ENCODE results near the gene SRC.

SRC gene

GRCh38 chr20:37416100-37416847 lies 70.3 kb downstream of the SRC start:
- DNase-seq: no peak

- no peak for DNase-seq
Observed at GRCh38 chr20:37416848-37417616, 71.1 kb downstream of the SRC start.

- no peak for DNase-seq
Observed at GRCh38 chr20:37417617-37418467, 71.9 kb downstream of the SRC start.

GRCh38 chr20:37418591-37419109 lies 72.7 kb downstream of the SRC start:
- DNase-seq: no peak

GRCh38 chr20:37419307-37419706 lies 73.4 kb downstream of the SRC start:
- DNase-seq: no peak

- no peak for DNase-seq
Observed at GRCh38 chr20:37419774-37420542, 74.0 kb downstream of the SRC start.

GRCh38 chr20:37420610-37421009 lies 74.7 kb downstream of the SRC start:
- no peak for DNase-seq

GRCh38 chr20:37421060-37421905 lies 75.3 kb downstream of the SRC start:
- no peak for DNase-seq

- no peak for DNase-seq
Observed at GRCh38 chr20:37421988-37422387, 76.0 kb downstream of the SRC start.

- no peak for DNase-seq
Observed at GRCh38 chr20:37422791-37423286, 76.9 kb downstream of the SRC start.

GRCh38 chr20:37423545-37423944 lies 77.6 kb downstream of the SRC start:
- DNase-seq: no peak

- no peak for DNase-seq
Observed at GRCh38 chr20:37424062-37424851, 78.3 kb downstream of the SRC start.

GRCh38 chr20:37425103-37425625 lies 79.2 kb downstream of the SRC start:
- DNase-seq: no peak

GRCh38 chr20:37426106-37426505 lies 80.2 kb downstream of the SRC start:
- no peak for DNase-seq

- DNase-seq: no peak
Observed at GRCh38 chr20:37426978-37427377, 81.0 kb downstream of the SRC start.

GRCh38 chr20:37430044-37430443 lies 84.1 kb downstream of the SRC start:
- no peak for DNase-seq

- DNase-seq: no peak
Observed at GRCh38 chr20:37430778-37431460, 85.0 kb downstream of the SRC start.

- DNase-seq: no peak
Observed at GRCh38 chr20:37431786-37432185, 85.8 kb downstream of the SRC start.

- DNase-seq: no peak
Observed at GRCh38 chr20:37432606-37433005, 86.7 kb downstream of the SRC start.

All from activated CD4-positive, alpha-beta T cell treated with anti-CD3 and anti-CD28 coated beads for 48 hours (primary cell).